GM19467 (cell line): ENCODE data around the gene KIAA1586.
"Not testable (repeated sequence)": the region's sequence is repeated elsewhere in the genome, so short reads cannot be mapped to it uniquely, and the experiment has no call there.

ENCODE experiments used
- ATAC-seq: cut with Tn5 transposase; IDR thresholded peaks from one replicate; pipeline ENCODE4 v1.9.1; 2021; ENCODE audit warnings: mild to moderate bottlenecking, moderate library complexity; ENCODE audit not compliant: unreplicated experiment

The KIAA1586 gene

DNA sequence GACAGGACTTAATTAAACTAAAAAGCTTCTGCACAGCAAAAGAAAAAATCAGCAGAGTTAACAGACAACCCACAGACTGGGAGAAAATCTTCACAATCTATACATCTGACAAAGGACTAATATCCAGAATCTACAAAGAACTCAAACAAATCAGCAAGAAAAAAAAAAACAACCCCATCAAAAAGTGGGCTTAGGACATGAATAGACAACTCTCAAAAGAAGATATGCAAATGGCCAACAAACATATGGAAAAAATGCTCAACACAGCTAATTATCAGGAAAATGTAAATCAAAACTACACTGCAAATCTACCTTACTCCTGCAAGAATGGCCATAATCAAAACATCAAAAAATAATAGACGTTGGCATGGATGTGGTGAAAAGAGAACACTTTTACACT lies 2.4 kb upstream of the KIAA1586 start:
- ATAC-seq, result not testable (repeated sequence)

DNA sequence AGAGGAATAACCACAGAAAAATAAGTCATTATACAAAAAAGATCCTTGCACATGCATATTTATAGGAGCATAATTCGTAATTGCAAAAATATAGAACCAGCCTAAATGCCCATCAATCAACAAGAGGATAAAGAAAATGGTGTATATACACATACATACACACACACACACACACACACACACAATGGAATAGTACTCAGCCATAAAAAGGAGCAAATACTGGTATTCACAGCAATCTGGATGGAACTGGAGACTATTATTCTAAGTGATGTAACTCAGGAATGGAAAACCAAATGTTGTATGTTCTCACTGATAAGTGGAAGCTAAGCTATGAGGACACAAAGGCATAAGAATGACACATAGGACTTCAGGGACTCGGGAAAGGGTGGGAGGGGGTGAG lies 1.9 kb upstream of the KIAA1586 start:
- ATAC-seq, result no peak

DNA sequence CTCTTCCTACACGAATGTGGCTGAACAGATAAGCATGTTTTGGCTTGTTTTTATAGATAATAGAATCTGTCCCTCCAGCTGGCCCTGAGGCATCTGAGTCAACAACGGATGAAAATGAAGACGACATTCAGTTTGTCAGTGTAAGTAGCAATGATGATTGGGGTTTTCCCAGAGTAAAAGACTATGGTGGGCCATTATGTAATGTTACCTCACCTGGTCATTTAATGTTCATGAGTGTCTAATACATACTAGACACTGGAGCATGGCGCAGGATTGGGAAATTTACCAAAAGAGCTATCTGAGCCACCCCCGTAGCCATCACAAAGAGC lies 728 bp downstream of the KIAA1586 start:
- ATAC-seq, result not testable (repeated sequence)

DNA sequence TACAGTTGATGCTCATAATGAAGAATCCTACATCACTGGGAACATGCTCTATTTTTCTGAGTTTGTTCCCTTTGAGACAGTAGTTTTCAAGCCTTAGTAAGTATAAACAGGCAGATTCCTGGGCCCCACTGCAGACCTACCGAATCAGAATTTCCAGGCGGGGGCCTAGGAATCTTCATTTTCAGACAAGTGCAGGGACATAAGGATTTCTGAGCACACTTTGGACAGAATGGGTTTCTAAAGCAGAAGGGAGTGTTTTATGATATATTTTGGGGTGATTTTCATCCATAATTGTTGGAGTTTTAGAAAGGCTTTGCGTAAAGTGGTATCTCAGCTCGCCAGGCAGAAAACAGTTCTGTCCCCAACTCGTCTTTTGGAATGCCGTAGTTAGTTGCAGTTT lies 1.4 kb downstream of the KIAA1586 start:
- ATAC-seq, result not testable (repeated sequence)

DNA sequence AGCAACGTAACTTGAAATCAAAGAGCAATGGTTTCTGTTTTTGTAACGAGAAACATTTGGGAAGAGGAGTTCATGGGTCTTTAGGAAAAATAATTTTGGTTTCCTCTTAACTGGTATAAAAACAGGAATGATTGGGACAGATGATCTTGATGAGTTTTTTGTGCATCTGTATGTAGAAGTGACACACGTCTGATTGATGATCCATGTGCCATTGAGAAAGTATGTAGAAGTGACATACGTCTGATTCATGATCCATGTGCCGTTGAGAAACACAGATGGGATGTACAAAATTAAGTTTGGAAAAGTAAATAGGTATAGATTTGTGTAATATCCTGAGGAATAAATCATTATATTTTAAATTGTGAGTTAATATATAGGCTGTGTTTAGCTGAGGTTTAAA lies 2.1 kb downstream of the KIAA1586 start:
- ATAC-seq, result no peak

DNA sequence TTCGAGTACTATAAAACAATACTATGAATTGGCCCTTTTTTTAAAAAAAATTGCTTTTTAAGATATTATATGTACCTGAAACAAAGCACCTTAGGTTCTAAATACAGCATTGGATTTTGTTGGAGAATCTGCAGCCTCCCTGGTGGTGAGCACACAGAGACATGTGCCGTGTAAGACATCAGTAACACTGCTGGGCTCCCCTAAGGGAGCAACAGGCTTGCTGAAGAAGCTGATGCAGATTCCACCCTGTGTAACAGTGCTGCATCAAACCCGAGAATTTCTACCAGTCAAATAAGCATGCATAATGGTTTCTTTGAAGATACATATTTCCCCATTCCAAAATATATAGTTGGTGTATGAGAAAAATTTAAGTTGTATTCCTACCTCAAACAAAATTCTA lies 17.4 kb downstream of the KIAA1586 start:
- ATAC-seq, result no peak

DNA sequence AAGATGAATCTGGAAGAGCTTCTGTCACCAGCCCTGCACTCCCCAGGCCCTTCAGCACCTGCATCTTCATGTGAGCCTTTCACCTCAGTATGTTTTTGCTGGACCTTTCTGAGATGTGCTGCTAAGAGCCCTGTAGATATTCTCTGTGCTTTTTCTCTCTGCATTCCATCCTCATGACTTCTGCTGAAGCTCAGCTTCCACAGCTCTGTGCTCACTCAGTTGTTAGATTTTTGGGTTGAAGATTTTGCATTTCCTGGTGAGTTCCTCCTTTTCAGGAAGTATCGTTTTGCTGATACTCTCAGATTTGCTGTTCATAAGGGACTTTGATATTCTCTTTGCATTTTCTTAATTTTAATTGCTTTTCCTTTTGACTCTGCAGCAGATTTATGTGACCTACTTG lies 18.3 kb downstream of the KIAA1586 start:
- no peak for ATAC-seq

DNA sequence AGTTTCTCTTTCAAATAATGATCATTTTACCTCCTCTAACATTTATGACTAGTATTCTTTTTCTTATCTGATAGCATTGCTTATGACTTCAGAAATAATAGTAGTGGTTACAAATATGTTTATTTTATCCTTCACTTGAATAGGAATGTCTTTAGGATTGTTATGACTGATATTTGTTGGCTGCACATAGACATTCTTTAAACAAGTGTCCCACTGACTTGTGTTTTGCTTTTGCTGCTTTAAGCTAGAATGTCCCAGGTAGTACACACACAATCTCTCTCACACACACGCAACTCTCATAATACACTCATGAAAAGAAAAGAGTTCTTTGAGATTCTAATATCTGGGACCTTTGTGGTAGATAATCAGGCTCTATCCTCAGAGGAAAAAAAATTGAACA lies 21.6 kb downstream of the KIAA1586 start:
- ATAC-seq, result no peak

DNA sequence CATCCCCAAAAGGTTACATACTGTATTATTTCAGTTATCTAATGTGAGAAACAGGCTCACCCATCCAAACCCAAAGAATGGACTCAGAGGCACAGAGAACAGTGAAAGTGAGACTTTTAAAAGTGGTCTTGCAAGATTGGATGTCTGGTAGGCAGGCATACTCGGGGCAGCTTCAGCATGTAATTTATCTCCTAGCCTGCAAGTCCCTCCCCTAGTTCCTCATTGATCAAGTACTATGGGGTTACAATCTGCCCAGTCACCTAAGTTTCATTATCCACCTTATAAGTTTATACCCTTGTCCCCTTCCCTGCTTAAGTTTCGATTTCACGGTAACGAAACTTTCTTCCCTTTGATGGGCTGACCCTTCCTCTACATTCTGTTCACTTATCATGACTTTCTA lies 22.7 kb downstream of the KIAA1586 start:
- no peak for ATAC-seq

DNA sequence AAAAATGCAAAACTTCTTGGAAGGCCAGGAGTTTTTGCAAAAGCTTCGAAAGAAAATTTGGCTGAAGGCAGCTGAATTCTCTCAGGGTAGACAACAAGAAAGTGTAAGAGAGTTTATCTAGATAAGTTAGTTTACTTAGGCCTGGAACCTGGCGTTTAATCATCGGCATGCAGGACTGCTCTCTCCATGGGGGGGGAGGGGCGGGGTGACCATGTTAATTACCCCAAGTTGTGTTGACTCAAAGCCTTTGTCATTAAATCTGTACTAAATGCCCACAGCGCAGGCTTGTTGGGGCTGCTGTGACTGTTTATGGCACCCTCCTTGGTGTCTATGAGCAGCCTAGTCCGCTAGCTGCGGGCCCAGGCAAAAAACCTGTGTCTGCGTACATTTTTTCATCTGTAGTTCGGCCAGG lies 23.4 kb downstream of the KIAA1586 start:
- no peak for ATAC-seq

DNA sequence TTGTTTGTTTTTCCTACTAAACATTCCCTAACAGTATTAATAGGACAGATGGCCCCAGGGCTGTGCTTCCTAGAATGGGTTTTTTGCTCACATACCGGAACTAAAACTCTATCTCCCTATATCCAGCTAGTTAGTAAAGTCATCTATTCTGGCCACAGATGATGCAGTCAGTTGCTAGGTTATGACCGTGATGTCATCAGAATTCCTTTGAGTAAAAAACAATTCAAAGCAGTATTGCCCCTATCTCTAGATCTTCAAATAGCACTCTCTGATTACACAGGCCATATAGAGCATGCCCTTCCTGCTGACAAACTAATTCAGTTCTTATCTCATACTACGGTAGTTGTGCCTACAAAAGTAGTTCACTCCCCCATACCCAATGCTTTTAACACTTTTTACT lies 25.6 kb downstream of the KIAA1586 start:
- no peak for ATAC-seq

DNA sequence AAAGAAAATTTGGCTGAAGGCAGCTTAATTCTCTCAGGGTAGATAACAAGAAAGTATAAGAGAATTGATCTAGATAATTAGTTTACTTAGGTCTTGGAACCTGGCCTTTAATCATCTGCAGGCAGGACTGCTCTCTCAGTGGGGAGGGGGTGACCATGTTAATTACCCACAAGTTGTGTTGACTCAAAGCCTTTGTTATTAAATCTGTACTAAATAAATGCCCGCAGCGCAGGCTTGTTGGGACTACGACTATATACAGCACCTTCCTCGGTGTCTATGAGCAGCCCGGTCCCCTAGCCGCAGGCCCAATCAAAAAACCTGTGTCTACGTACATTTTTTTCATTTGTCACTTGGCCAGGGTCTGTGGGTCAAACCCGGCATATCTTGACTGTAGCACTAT lies 27.9 kb downstream of the KIAA1586 start:
- no peak for ATAC-seq

DNA sequence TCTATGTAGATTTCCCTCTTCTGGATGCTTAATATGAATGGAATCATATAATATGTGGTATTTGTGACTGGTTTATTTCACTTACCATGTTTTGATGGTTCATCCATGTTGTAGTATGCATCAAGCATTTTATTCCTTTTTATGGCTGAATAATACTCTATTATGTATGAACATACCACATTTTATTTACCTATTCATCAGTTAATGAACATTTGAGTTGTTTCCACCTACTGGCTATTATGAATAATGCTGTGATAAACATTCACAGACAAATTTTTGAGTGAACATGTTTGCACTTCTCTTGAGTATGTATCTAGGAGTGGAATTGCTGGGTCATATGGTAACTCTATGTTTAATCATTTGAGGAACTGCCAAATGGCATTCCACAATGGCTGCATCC lies 28.6 kb downstream of the KIAA1586 start:
- no peak for ATAC-seq

DNA sequence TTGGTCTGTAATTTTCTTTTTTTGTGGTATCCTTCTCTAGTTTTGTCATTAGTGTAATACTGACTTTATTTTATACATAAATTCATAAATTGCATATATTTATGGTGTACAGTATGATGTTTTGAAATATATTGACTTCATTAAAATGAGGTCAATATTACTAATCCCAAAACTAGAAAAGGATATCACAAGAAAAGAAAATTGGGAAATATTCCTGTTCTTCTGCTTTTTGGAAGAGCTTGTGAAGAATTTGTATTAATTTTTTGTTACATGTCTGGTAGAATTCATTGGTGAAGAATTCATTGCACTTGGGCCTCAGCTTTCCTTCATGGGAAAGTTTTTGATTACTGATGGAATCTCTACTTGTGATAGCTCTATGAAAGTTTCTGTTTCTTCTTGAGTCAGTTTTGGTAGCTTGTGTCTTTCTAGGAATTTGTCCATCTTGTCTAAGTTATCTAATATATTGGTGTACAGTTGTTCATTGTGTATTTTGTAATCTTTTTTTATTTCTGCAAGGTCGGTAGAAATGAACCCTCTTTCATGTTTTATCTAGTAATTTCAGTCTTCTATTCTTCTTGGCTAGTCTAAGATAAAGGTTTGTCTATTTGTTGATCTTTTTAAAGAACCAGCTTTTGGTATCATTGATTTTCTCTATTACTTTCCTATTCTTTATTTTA lies 32.2 kb downstream of the KIAA1586 start:
- no peak for ATAC-seq

DNA sequence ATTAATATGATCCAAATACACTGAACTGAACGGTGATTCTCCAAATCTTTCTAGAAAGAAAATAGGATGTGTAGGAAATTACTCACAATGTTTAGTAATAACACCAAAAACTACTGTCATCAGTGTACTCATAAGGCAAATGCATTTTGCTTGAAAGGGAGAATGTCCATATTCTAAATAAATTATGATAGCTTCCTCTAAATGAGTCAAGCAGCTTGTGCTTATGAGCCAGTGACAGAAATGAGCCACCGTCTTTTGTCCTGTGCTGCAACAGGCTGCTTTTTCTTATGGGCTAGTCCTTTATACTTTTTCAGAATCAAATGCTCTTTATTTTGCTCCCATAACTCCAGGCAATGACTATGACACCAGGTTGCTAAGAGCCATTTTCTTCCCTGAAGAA lies 39.0 kb downstream of the KIAA1586 start:
- no peak for ATAC-seq

DNA sequence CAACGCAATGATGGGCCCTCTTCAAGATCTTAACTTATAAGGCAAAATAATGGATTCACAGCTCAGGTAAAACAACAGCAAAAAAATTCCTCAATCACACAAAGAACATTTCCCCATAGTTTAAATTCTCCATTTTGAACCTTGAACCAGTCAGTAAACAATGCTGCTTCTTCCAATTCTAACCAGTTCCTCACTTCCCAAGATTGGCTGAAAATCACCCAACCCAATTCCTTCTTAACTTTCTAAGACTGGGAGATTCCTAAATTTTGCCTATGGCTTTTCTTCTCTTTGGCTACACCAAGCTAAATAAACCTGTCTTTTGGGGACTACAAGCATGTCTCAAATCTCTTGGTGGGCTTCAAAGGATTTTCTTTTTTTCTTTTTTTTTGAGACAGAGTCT lies 40.4 kb downstream of the KIAA1586 start:
- ATAC-seq, result no peak

DNA sequence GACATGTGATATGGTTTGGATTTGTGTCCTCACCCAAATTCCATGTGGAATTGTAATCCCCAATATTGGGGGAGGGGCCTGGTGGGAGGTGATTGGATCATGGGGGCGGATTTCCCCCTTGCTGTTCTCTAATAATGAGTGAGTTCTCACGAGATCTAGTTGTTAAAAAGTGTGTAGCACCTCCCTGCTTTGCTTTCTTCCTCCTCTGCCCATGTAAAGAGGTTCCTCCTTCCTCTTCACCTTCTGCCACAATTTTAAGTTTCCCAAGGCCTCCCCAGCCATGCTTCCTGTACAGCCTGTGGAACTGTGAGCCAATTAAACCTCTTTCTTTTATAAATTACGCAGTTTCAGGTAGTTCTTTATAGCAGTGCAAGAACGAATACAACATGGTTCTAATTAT lies 41.4 kb downstream of the KIAA1586 start:
- no peak for ATAC-seq

DNA sequence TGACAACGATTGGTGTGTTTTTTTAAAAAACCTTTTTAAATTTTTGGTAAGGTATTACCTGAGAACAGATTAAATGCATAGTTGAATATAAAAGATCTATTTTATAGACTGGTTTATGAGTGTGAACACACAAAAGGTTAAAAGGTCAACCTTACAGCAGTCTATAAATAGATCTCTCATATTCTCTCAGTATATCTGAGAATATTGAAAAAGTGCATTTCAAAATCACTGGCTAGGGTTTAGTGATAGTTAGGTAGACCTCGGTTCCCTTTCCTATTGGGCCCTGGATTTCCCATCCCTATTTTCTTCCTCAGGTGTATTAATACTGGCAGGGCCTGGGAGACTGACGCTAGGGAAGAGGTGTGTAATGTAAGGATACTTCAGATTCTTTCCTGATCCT lies 42.8 kb downstream of the KIAA1586 start:
- ATAC-seq, result no peak

DNA sequence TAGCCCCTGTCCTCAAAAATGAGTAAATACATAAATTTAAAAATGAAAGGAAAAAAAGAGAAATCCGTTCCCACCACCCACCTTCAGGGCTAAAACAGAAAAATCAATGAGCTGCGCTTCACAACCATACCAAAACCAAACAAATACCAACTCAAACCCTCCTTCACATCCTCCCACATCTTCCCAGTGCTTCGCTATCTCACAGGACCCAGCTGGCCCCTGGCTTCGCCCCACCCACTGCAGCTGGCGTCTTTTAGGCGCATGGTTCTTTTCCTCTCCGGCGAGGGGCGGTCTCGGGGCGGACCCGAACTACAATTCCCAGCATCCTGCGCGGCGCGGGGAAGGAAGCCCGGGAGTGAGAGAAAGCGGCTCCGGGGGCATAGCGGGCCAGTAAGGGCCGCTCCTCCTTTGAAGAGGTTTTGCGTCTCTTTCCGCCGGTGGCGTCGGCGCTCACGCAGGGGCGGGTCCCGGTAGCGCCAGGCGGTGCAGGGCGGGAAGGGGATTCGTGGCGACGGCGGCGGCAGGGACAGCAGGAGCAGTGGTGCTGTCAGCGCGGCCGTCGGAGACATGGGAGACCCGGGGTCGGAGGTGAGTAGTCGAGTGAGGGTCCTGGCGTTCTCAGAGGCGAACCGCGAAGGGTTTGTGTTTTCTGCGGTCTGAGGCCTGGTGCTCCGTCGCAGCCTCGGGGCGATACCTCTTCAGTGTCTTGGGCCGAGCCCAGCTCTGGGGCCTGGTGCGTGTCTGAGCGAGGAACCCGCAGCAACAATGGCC lies 43.4 kb downstream of the KIAA1586 start, which contains the start of gene ZNF451:
ZNF451 (plus strand) TSS at position 502 of the 771 bp plus-strand sequence; CDS start at position 568, 66 bp downstream.
- peak; percentile 94 for ATAC-seq

DNA sequence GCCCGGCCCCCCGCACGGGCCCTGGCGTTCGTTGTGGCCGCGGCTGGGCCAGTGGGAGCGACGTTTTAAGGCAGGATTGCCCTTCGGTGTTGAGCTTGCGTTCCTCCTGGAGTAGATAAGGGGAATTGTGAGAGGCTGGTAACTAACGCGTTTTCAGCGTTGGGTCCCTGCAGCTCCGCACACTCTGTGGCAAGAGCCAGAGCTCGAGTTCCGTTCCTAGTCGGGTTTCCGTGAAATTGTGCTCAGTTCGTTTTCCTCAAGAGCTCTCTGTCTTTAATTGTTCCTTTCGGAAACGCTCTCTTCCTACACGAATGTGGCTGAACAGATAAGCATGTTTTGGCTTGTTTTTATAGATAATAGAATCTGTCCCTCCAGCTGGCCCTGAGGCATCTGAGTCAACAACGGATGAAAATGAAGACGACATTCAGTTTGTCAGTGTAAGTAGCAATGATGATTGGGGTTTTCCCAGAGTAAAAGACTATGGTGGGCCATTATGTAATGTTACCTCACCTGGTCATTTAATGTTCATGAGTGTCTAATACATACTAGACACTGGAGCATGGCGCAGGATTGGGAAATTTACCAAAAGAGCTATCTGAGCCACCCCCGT lies 44.1 kb downstream of the KIAA1586 start:
- peak; percentile 6 for ATAC-seq

DNA sequence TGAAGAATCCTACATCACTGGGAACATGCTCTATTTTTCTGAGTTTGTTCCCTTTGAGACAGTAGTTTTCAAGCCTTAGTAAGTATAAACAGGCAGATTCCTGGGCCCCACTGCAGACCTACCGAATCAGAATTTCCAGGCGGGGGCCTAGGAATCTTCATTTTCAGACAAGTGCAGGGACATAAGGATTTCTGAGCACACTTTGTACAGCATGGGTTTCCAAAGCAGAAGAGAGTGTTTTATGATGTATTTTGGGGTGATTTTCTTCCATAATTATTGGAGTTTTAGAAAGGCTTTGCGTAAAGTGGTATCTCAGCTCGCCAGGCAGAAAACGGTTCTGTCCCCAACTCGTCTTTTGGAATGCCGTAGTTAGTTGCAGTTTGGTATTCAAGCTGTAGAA lies 44.9 kb downstream of the KIAA1586 start:
- not testable (repeated sequence) for ATAC-seq

DNA sequence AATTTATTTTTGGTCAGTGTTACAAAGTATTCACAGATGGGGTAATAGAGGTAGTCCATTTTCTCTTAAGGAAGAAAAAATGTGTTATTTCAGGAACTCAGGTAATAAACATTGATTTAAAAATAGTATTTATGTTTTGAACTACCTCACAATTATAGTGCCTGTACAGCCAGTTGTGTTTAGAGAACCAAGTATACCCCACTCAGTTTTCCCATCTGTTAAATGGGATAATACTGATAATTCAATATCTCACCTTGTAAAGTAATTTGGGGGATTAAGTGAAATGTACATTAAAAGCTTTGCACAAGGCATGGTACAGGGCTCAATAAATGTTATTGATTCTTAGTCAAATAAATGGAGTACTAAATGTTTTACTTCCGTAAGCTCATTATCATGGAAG lies 48.2 kb downstream of the KIAA1586 start:
- no peak for ATAC-seq
